ENCODE results near the gene MYL12A.
A peak's percentile ranks its signal among the peaks of the same experiment; 100 is the strongest.

DNA sequence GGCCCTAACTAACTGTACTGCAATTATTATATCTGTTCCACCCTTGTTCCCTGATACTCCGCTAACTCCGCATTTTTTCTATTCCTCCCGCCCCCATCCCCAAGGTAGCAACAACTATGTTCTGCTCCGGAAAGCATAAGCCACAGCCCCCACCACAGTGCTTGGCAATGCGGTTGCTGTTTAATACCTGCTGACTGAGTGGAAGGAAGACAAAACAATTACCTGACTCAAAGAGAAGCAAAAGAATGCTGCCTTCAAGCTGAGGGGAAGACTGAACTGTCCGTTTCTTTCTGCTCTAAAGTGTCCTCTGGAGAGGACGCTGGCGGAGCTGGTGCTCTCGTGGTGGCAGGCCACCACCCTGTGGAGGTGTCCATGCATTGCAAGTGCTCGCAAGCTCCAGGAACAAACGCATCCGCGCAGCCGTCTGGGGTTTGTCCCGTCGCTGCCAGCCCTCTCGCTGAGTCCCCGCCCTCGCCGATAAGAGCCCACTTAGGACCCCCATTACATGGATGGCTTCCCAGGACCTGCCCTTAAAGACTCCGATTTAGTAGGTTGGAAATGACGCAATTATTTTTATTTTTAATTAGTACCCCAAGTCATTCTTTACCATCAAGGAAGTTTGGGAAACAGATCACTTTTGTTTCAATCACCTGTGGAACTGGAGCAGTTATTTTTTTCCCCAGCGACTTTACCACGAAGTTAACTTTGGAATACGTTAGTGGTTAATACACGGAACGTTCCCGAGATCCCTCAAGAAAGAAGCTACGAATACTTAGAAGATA is 1.6 kb upstream of the MYL12A start:
- TF ChIP-seq, protein P1, sequence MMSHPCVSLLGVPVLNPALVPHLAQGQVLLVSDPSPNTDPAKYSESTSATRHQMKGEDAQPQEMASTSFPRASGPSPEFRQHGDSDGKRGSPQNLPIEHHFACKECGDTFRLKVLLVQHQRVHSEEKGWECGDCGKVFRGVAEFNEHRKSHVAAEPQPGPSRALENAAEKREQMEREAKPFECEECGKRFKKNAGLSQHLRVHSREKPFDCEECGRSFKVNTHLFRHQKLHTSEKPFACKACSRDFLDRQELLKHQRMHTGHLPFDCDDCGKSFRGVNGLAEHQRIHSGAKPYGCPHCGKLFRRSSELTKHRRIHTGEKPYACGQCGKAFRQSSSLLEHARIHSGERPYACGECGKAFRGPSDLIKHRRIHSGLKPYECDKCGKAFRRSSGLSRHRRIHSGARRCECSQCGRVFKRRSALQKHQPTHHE (CRISPR knock-in tag; IDR thresholded peaks at IDR 0.05; ENCODE audit: borderline replicate concordance), result no peak
- TF ChIP-seq YY1 (IDR thresholded peaks at IDR 0.05; ENCODE audit: insufficient read depth, insufficient replicate concordance, low read depth, low read length) (peak; percentile 58), GZF1 (CRISPR knock-in tag; IDR thresholded peaks at IDR 0.05) (no peak), CTCF (CRISPR knock-in tag; IDR thresholded peaks at IDR 0.05) (peak; percentile 99), ELK4 (CRISPR knock-in tag; IDR thresholded peaks at IDR 0.05; ENCODE audit: borderline replicate concordance) (no peak), ZNF451 (CRISPR knock-in tag; IDR thresholded peaks at IDR 0.05) (no peak), PHF8 (CRISPR knock-in tag; IDR thresholded peaks at IDR 0.05) (peak; percentile 56; the same call in 1 of the 2 replicates), ZNF709 (CRISPR knock-in tag; IDR thresholded peaks at IDR 0.05) (no peak), ZBTB8A (CRISPR knock-in tag; IDR thresholded peaks at IDR 0.05; ENCODE audit: borderline replicate concordance, low read depth) (no peak), JUNB (CRISPR knock-in tag; IDR thresholded peaks at IDR 0.05; ENCODE audit: borderline replicate concordance) (no peak)
